H9 (cell line): ENCODE measurements around the gene APAF1. TPM values are rescaled to one million over a fixed set of nuclear protein-coding genes. Genes with fewer than 3 reads are reported as not detected.

ENCODE experiments used
- DNase-seq: peaks from one replicate; pipeline ENCODE4 v3.0.0-alpha.2; 2017
- H2AFZ ChIP-seq: one replicate; pipeline ENCODE4 v1.6.1; 2013; ENCODE audit warnings: mild to moderate bottlenecking, low read length, control low read depth, moderate library complexity
- H2AK5ac ChIP-seq: 2 replicates; pipeline ENCODE4 v1.6.1; 2013; ENCODE audit warnings: low read length, control low read depth, mixed read lengths; ENCODE audit not compliant: insufficient read length
- H2BK120ac ChIP-seq: one replicate; pipeline ENCODE4 v1.6.1; 2013; ENCODE audit warnings: low read depth, mild to moderate bottlenecking, low read length, control low read depth, inconsistent platforms; ENCODE audit not compliant: poor library complexity, severe bottlenecking
- H2BK12ac ChIP-seq: 2 replicates; pipeline ENCODE4 v1.6.1; 2013; ENCODE audit warnings: low read length, control low read depth, mixed read lengths, low read depth; ENCODE audit not compliant: insufficient read length
- H2BK15ac ChIP-seq: 2 replicates; pipeline ENCODE4 v1.6.1; 2013; ENCODE audit warnings: low read depth, low read length, control low read depth
- H2BK20ac ChIP-seq: one replicate; pipeline ENCODE4 v1.6.1; 2013; ENCODE audit warnings: low read depth, mild to moderate bottlenecking, low read length, control low read depth, inconsistent platforms; ENCODE audit not compliant: poor library complexity, severe bottlenecking
- H2BK5ac ChIP-seq: 2 replicates; pipeline ENCODE4 v1.6.1; 2013; ENCODE audit warnings: low read length, control low read depth, mixed read lengths; ENCODE audit not compliant: insufficient read length
- H3K14ac ChIP-seq: 2 replicates; pipeline ENCODE4 v1.6.1; 2013; ENCODE audit warnings: low read length, control low read depth; ENCODE audit not compliant: insufficient read depth
- H3K18ac ChIP-seq: 2 replicates; pipeline ENCODE4 v1.6.1; 2013; ENCODE audit warnings: low read depth, mild to moderate bottlenecking, mixed read lengths, low read length, control low read depth; ENCODE audit not compliant: insufficient read length
- H3K23ac ChIP-seq: 2 replicates; pipeline ENCODE4 v1.6.1; 2013; ENCODE audit warnings: low read length, control low read depth, mixed read lengths, low read depth; ENCODE audit not compliant: insufficient read length
- H3K23me2 ChIP-seq: 2 replicates; pipeline ENCODE4 v1.6.1; 2013; ENCODE audit warnings: low read depth, mild to moderate bottlenecking, mixed read lengths, low read length, control low read depth; ENCODE audit not compliant: insufficient read length, poor library complexity, severe bottlenecking
- H3K27ac ChIP-seq: 2 replicates; pipeline ENCODE4 v1.5.1; 2013; ENCODE audit warnings: low read length, control low read depth, mixed read lengths, low read depth; ENCODE audit not compliant: insufficient read length
- H3K27me3 ChIP-seq: 2 replicates; pipeline ENCODE4 v1.6.1; 2013; ENCODE audit warnings: low read length, control low read depth, inconsistent platforms; ENCODE audit not compliant: insufficient read depth
- H3K4ac ChIP-seq: 2 replicates; pipeline ENCODE4 v1.6.1; 2013; ENCODE audit warnings: low read depth, mild to moderate bottlenecking, control low read depth, inconsistent platforms, low read length, moderate library complexity
- H3K4me1 ChIP-seq: 2 replicates; pipeline ENCODE4 v1.6.1; 2013; ENCODE audit warnings: low read length, control low read depth, inconsistent platforms; ENCODE audit not compliant: insufficient read depth
- H3K4me2 ChIP-seq: 2 replicates; pipeline ENCODE4 v1.6.1; 2013; ENCODE audit warnings: low read length, control low read depth, mixed read lengths; ENCODE audit not compliant: insufficient read length, insufficient read depth
- H3K56ac ChIP-seq: 2 replicates; pipeline ENCODE4 v1.6.1; 2013; ENCODE audit warnings: low read depth, mild to moderate bottlenecking, mixed read lengths, low read length, control low read depth; ENCODE audit not compliant: insufficient read length
- H3K79me1 ChIP-seq: 2 replicates; pipeline ENCODE4 v1.6.1; 2013; ENCODE audit warnings: low read depth, mild to moderate bottlenecking, moderate library complexity, low read length, control low read depth, inconsistent platforms; ENCODE audit not compliant: insufficient read depth, poor library complexity, severe bottlenecking
- H3K79me2 ChIP-seq: 2 replicates; pipeline ENCODE4 v1.6.1; 2013; ENCODE audit warnings: low read length, control low read depth, inconsistent platforms; ENCODE audit not compliant: insufficient read depth
- H3K9ac ChIP-seq: 2 replicates; pipeline ENCODE4 v1.6.1; 2013; ENCODE audit warnings: low read length, control low read depth, mixed read lengths; ENCODE audit not compliant: insufficient read length; ENCODE audit errors: extremely low read depth
- H3K9me3 ChIP-seq: one replicate; pipeline ENCODE4 v1.6.1; 2013; ENCODE audit warnings: low read depth, low read length, inconsistent platforms; ENCODE audit not compliant: control insufficient read depth
- H3T11ph ChIP-seq: one replicate; pipeline ENCODE4 v1.6.1; 2013; ENCODE audit warnings: mild to moderate bottlenecking, low read length, control low read depth, inconsistent platforms
- H4K20me1 ChIP-seq: one replicate; pipeline ENCODE4 v1.6.1; 2013; ENCODE audit not compliant: control insufficient read depth, insufficient read length, insufficient read depth
- H4K5ac ChIP-seq: 2 replicates; pipeline ENCODE4 v1.6.1; 2013; ENCODE audit warnings: low read depth, mild to moderate bottlenecking, mixed read lengths, low read length, control low read depth; ENCODE audit not compliant: insufficient read length
- H4K8ac ChIP-seq: replicated peaks from 2 replicates; pipeline ENCODE4 v1.6.1; 2013; ENCODE audit warnings: low read length, control low read depth, mixed read lengths, low read depth; ENCODE audit not compliant: insufficient read length
- H4K91ac ChIP-seq: 2 replicates; pipeline ENCODE4 v1.6.1; 2013; ENCODE audit warnings: low read depth, mild to moderate bottlenecking, moderate library complexity, mixed read lengths, low read length, control low read depth; ENCODE audit not compliant: insufficient read length
- H3K27ac Mint-ChIP-seq, 3 experiments: 2 replicates in 2 of 3; 3 replicates in 1 of 3; pipeline ENCODE4 v1.8.0; 2020 to 2021; ENCODE audit warnings: mixed read lengths in 3 of 3, mild to moderate bottlenecking in 1 of 3, moderate library complexity in 1 of 3
- H3K27me3 Mint-ChIP-seq: 2 replicates; pipeline ENCODE4 v1.8.0; 2021; ENCODE audit warnings: low read depth, mild to moderate bottlenecking, moderate library complexity, mixed read lengths
- H3K36me3 Mint-ChIP-seq, 3 experiments: 2 replicates in 2 of 3; 3 replicates in 1 of 3; pipeline ENCODE4 v1.8.0; 2020 to 2021; ENCODE audit warnings: low read depth in 3 of 3, mixed read lengths in 3 of 3; ENCODE audit not compliant: insufficient read depth in 1 of 3
- H3K4me1 Mint-ChIP-seq, 2 experiments: 2 replicates each; pipeline ENCODE4 v1.8.0; 2020; ENCODE audit warnings: mixed read lengths in 2 of 2
- H3K4me3 Mint-ChIP-seq, 2 experiments: 2 replicates in 1 of 2; 3 replicates in 1 of 2; pipeline ENCODE4 v1.8.0; 2020 to 2021; ENCODE audit warnings: mild to moderate bottlenecking in 2 of 2, mixed read lengths in 2 of 2, moderate library complexity in 1 of 2
- H3K9me3 Mint-ChIP-seq, 2 experiments: 2 replicates in 1 of 2; 3 replicates in 1 of 2; pipeline ENCODE4 v1.8.0; 2020; ENCODE audit warnings: mild to moderate bottlenecking in 2 of 2, mixed read lengths in 2 of 2, moderate library complexity in 1 of 2
- CTCF ChIP-seq: fragments of 200-600 bp; sonication (generic); conservative IDR thresholded peaks from 3 replicates; pipeline ENCODE4 v1.8.0; 2021; ENCODE audit warnings: antibody characterized with exemption, mild to moderate bottlenecking
- WGBS: extraction: QIAGEN DNeasy Blood & Tissue Kit; methylation state at CpG from one replicate; pipeline ENCODE4 v1.1.7; 2013; ENCODE audit warnings: missing lambda C conversion rate, low lambda C conversion rate, mixed read lengths; ENCODE audit not compliant: insufficient read length; ENCODE audit errors: extremely low coverage; 5-methylcytosine and 5-hydroxymethylcytosine counted together
- total RNA-seq: library from RNA; stranded (reverse); gene quantifications from 2 replicates; pipeline ENCODE4 v1.2.1, GENCODE V29; 2021

Gene APAF1
- total RNA-seq, 1 experiment from 2014 or later = 16.5 TPM

GRCh38 chr12:98698603-98699463 lies 53.7 kb downstream of the APAF1 start:
- Mint-ChIP-seq H3K4me3 (no peak overlapping the region), H3K4me1 (peaks cover 21 to 22% of the 10 kb centered on the region in 2 experiments), H3K27me3 (no peaks in the 10 kb centered on the region), H3K27ac (no peak overlapping the region), H3K9me3 (no peaks in the 10 kb centered on the region), H3K36me3 (peaks cover 0 to 19% (median 4%) of the 10 kb centered on the region in 3 experiments; a peak in 3 of 7 replicates)
- Histone ChIP-seq H3K4me2 (no peak overlapping the region), H3K14ac (no peak overlapping the region), H3K9ac (no peak overlapping the region), H3K23ac (no peak overlapping the region), H3K9me3 (no peaks in the 10 kb centered on the region), H4K5ac (no peak overlapping the region), H3T11ph (no peak overlapping the region), H4K20me1 (no peaks in the 10 kb centered on the region), H3K23me2 (no peaks in the 10 kb centered on the region), H3K79me1 (no peaks in the 10 kb centered on the region), H3K4ac (no peak overlapping the region), H3K18ac (no peak overlapping the region), H2AK5ac (no peak overlapping the region), H3K79me2 (no peaks in the 10 kb centered on the region), H4K91ac (no peak overlapping the region), H2BK5ac (no peak overlapping the region), H3K56ac (no peak overlapping the region), H2BK20ac (no peak overlapping the region), H3K27me3 (no peaks in the 10 kb centered on the region), H3K4me1 (peaks cover 8% of the 10 kb centered on the region; the same call in 1 of the 2 replicates), H2BK120ac (no peak overlapping the region), H4K8ac (no peak overlapping the region), H2BK12ac (no peak overlapping the region), H2BK15ac (no peak overlapping the region), H2AFZ (no peak overlapping the region), H3K27ac (no peak overlapping the region)
- no peak for TF ChIP-seq CTCF
- WGBS = no CpG with 5 or more reads among the region's 6 CpGs
- no peak for DNase-seq
